Occipital lobe (tissue), 2 donors: ENCODE data around the gene NDUFA11. TPM values are rescaled to one million over a fixed set of nuclear protein-coding genes. Genes with fewer than 3 reads are reported as not detected.
A peak's percentile ranks its signal among the peaks of the same experiment; 100 is the strongest.

ENCODE experiments used
- DNase-seq: peaks from one replicate; lab custom pipeline; 2025; lab: John Stamatoyannopoulos, UW
- total RNA-seq: library from RNA; depleted of rRNA; stranded (reverse); fragments of >200 nt; gene quantifications from one replicate; pipeline ENCODE4 v1.2.3, GENCODE V29; 2014

Gene NDUFA11
- total RNA-seq, 1 donor from 2014 or later: 79.9 TPM

GRCh38 chr19:5908773-5909442, 5.3 kb upstream of the NDUFA11 start:
- no peak for DNase-seq

GRCh38 chr19:5907241-5907640, 3.7 kb upstream of the NDUFA11 start:
- DNase-seq: no peak

- DNase-seq: no peak
Measured at GRCh38 chr19:5905114-5905778, 1.7 kb upstream of the NDUFA11 start.

- DNase-seq: peak; percentile 99
Measured at GRCh38 chr19:5904352-5905113, 943 bp upstream of the NDUFA11 start, which contains the start of gene VMAC. Gene VMAC, plus strand, starts transcription at chr19:5904872. Its CDS starts 19 bp downstream, at chr19:5904891.

- DNase-seq: no peak
Measured at GRCh38 chr19:5903056-5903623, 450 bp downstream of the NDUFA11 start.

- no peak for DNase-seq
Measured at GRCh38 chr19:5900976-5901375, 2.6 kb downstream of the NDUFA11 start.

GRCh38 chr19:5899728-5900526, 3.7 kb downstream of the NDUFA11 start:
- no peak for DNase-seq

GRCh38 chr19:5897189-5897969, 6.2 kb downstream of the NDUFA11 start:
- DNase-seq: no peak

GRCh38 chr19:5896365-5897076, 7.1 kb downstream of the NDUFA11 start:
- no peak for DNase-seq

- DNase-seq: no peak
Measured at GRCh38 chr19:5895890-5896289, 7.7 kb downstream of the NDUFA11 start.

- DNase-seq: no peak
Measured at GRCh38 chr19:5895409-5895808, 8.2 kb downstream of the NDUFA11 start.

- DNase-seq: no peak
Measured at GRCh38 chr19:5894704-5895349, 8.8 kb downstream of the NDUFA11 start.

GRCh38 chr19:5893907-5894703, 9.5 kb downstream of the NDUFA11 start:
- DNase-seq: no peak

GRCh38 chr19:5893296-5893903, 10.2 kb downstream of the NDUFA11 start:
- DNase-seq: no peak

GRCh38 chr19:5892772-5893275, 10.8 kb downstream of the NDUFA11 start:
- no peak for DNase-seq

GRCh38 chr19:5891938-5892771, 11.4 kb downstream of the NDUFA11 start:
- no peak for DNase-seq

- DNase-seq: no peak
Measured at GRCh38 chr19:5891572-5891937, 12.0 kb downstream of the NDUFA11 start.
